Stomach (tissue), 9 donors: ENCODE results near the gene FTSJ3. TPM values are rescaled to one million over a fixed set of nuclear protein-coding genes. Genes with fewer than 3 reads are reported as not detected.

Experiments used
- DNase-seq, 2 donors: peaks; one replicate each; pipeline versions ENCODE4 v3.0.0 to v3.0.0-alpha.2; 2013 to 2019
- H3K27ac ChIP-seq, 5 donors: fragments of 200-600 bp in 4 of 5; sonication (generic) in 4 of 5; one replicate each; pipeline ENCODE4 v1.5.1; 2013 to 2019; ENCODE audit warnings: mild to moderate bottlenecking in 1 of 5, moderate library complexity in 1 of 5
- H3K27me3 ChIP-seq, 3 donors: fragments of 200-600 bp; sonication (generic); one replicate each; pipeline ENCODE4 v1.5.1; 2017 to 2019; ENCODE audit warnings: mixed run types in 1 of 3
- H3K36me3 ChIP-seq, 4 donors: fragments of 200-600 bp; sonication (generic); 1 replicate in 3 of 4; 2 replicates in 1 of 4; pipeline ENCODE4 v1.5.1; 2016 to 2019
- H3K4me1 ChIP-seq, 4 donors: fragments of 200-600 bp; sonication (generic); one replicate each; pipeline ENCODE4 v1.5.1; 2016 to 2019
- H3K4me3 ChIP-seq, 4 donors: fragments of 200-600 bp; sonication (generic) in 3 of 4; one replicate each; pipeline ENCODE4 v1.5.1; 2016 to 2019; ENCODE audit warnings: mild to moderate bottlenecking in 1 of 4
- H3K9me3 ChIP-seq, 4 donors: fragments of 200-600 bp; sonication (generic); one replicate each; pipeline ENCODE4 v1.5.1; 2016 to 2019
- CTCF ChIP-seq, 7 experiments: fragments of 450-650 bp in 4 of 7; fragments of 200-600 bp in 3 of 7; sonication (generic) in 3 of 7; IDR thresholded peaks; one replicate each; pipeline ENCODE4 v1.5.1; 2016 to 2019; ENCODE audit warnings: antibody characterized with exemption in 7 of 7, control low read depth in 2 of 7, mild to moderate bottlenecking in 1 of 7
- EP300 ChIP-seq: sonication (generic); formaldehyde crosslinking; IDR thresholded peaks from one replicate; pipeline ENCODE4 v1.6.1; 2017; ENCODE audit warnings: antibody characterized with exemption
- POLR2A ChIP-seq, 4 donors: fragments of 450-650 bp; IDR thresholded peaks; one replicate each; pipeline ENCODE4 v1.6.1; 2016; ENCODE audit warnings: antibody characterized with exemption in 4 of 4, control low read depth in 2 of 4, mild to moderate bottlenecking in 1 of 4, moderate library complexity in 1 of 4
- POLR2AphosphoS5 ChIP-seq, 3 donors: sonication (generic); formaldehyde crosslinking; IDR thresholded peaks; one replicate each; pipeline ENCODE4 v1.6.1; 2016; ENCODE audit warnings: antibody characterized with exemption in 3 of 3
- WGBS, 5 donors: extraction: QIAGEN DNeasy Blood & Tissue Kit in 3 of 5; methylation state at CpG; one replicate each; pipeline versions ENCODE4 v1.1.5 to v1.1.7; 2013 to 2018; 5-methylcytosine and 5-hydroxymethylcytosine counted together
- intact Hi-C: fragments of 100-400 bp; cut with DNase I; formaldehyde crosslinking; loops from one replicate; pipeline ENCODE4 v1.15.1; 2023; ENCODE audit warnings: low total_unique reads
- polyA plus RNA-seq, 3 donors: library from polyadenylated mRNA; stranded (reverse); fragments of 200-250 nt; gene quantifications; one replicate each; pipeline ENCODE4 v1.2.3, GENCODE V29; 2013
- total RNA-seq, 5 donors: library from RNA; depleted of rRNA; stranded (reverse); fragments of >200 nt; gene quantifications; one replicate each; pipeline versions ENCODE4 v1.1.0 to v1.2.3, GENCODE V29; 2014 to 2016
- donor health status: healthy with polysubstance abuse.
- donor health status: Bipolar disorder and iron deficiency.
- donor health status: healthy.

The FTSJ3 gene
- total and polyA plus RNA-seq, 8 donors, result 3.5 to 54.0 (median 16.6) TPM

DNA sequence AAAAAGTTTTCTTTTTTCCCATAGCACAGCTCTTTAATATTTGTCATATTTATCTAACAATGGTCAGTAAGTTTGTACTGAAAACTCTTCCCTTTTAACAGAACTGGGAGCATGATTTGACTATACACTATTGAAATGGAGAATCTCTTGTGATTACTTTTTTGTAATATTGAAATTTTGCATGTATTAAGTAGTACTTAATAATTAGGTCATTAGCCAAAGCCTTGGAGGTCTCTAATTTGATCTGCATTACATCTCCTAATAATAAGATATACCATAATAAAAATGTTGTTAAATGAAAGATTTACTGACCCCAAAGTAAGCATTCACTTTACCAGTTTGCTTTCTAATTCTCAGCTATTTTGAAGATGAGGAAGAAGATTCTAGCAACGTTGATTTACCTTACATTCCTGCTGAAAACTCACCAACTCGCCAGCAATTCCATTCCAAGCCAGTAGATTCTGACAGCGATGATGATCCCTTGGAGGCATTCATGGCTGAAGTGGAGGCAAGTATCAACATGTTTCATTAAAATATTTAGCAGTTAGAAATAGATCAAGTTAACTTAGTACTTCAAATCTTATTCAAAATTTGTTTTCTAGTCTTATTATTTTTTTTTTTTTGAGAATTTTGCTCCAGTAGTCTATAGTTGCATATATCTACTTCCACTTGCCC is 35.3 kb downstream of the FTSJ3 start:
- no peaks in the 10 kb centered on the region for H3K9me3 ChIP-seq
- H3K27me3 ChIP-seq, result no peaks in the 10 kb centered on the region
- H3K36me3 ChIP-seq, result peaks cover 60 to 100% (median 99%) of the 10 kb centered on the region in 4 donors
- no peak overlapping the region for H3K27ac ChIP-seq
- intact Hi-C loops, result no loop called here
- WGBS, 5 donors, result 69 to 88% (median 85%) methylated on average over 3 of the region's 3 CpGs
- H3K4me1 ChIP-seq, result peaks cover 0 to 6% (median 0%) of the 10 kb centered on the region in 4 donors
- H3K4me3 ChIP-seq, result no peak overlapping the region
- TF ChIP-seq EP300 (no peak), CTCF (IDR thresholded peaks at IDR 0.05) (no peak), POLR2AphosphoS5 (IDR thresholded peaks at IDR 0.05) (no peak), POLR2A (IDR thresholded peaks at IDR 0.05) (no peak)
- no peak for DNase-seq

DNA sequence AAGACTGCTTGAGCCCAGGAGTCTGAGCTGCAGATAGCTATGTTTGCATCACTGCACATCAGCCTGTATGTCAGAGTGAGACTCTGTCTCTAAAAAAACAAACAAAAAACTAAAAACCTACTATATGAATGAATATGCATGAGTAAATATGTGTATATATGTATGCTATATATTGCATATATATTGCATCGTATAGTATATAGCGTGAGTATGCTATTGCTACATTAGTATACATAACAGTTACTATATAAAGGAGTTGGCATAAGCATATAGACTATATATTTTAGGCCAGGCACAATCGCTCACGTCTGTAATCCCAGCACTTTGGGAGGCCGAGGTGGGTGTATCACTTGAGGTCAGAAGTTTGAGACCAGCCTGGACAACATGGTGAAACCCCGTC is 37.4 kb downstream of the FTSJ3 start:
- H3K27ac ChIP-seq, result no peak overlapping the region
- H3K27me3 ChIP-seq, result no peaks in the 10 kb centered on the region
- no peaks in the 10 kb centered on the region for H3K9me3 ChIP-seq
- H3K36me3 ChIP-seq, result peaks cover 45 to 93% (median 86%) of the 10 kb centered on the region in 4 donors
- 87 to 95% (median 90%) methylated on average over 6 of the region's 6 CpGs for WGBS, 5 donors
- no peak overlapping the region for H3K4me3 ChIP-seq
- peaks cover 0 to 14% (median 2%) of the 10 kb centered on the region in 4 donors for H3K4me1 ChIP-seq
- TF ChIP-seq POLR2AphosphoS5 (IDR thresholded peaks at IDR 0.05) (no peak), CTCF (IDR thresholded peaks at IDR 0.05) (no peak), POLR2A (IDR thresholded peaks at IDR 0.05) (no peak), EP300 (no peak)
- intact Hi-C loops, result no loop called here
- no peak for DNase-seq

DNA sequence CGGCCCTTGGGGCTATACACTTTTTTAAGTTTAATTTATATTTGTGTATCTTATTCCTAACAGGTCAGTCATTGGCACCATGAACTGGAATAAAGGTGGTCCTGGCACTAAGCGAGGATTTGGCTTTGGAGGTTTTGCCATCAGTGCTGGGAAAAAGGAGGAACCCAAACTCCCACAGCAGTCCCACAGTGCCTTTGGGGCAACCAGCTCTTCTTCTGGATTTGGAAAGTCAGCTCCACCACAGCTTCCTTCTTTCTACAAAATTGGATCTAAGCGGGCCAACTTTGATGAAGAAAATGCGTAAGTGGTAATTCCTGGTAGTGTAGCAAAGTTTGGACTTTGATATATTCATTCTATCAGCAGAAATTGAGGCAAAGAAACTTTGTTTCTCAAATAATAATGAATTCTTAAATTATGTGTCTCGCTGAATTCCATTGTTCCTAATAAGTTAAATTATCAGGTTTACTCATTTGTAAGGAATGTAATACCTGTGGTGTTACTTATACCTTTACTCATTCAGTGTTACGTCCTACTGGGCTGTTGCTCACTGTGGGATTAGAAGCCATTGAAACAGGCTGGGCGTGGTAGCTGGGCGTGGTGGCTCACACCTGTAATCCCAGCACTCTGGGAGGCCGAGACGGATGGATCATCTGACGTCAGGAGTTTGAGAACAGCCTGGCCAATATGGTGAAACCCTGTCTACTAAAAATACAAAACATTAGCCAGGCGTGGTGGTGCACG is 40.3 kb downstream of the FTSJ3 start:
- whole genome bisulfite sequencing, 5 donors, result 92 to 96% (median 95%) methylated on average over 13 of the region's 13 CpGs
- Histone ChIP-seq H3K9me3 (no peaks in the 10 kb centered on the region), H3K4me1 (peaks cover 0 to 39% (median 16%) of the 10 kb centered on the region in 4 donors), H3K36me3 (peaks cover 27 to 90% (median 69%) of the 10 kb centered on the region in 4 donors), H3K27me3 (no peaks in the 10 kb centered on the region), H3K27ac (no peak overlapping the region), H3K4me3 (no peak overlapping the region)
- TF ChIP-seq POLR2AphosphoS5 (IDR thresholded peaks at IDR 0.05), result no peak
- no peak for TF ChIP-seq CTCF (IDR thresholded peaks at IDR 0.05)
- no peak for TF ChIP-seq EP300
- TF ChIP-seq POLR2A (IDR thresholded peaks at IDR 0.05), result no peak
- DNase-seq, result no peak
- intact Hi-C loops, result no loop called here

- DNase-seq, result no peak
- intact Hi-C loops, result no loop called here
- H3K4me1 ChIP-seq, result peaks cover under 1 to 49% (median 25%) of the 10 kb centered on the region in 4 donors
- WGBS, 5 donors, result 96 to 100% (median 100%) methylated on average over 1 of the region's 1 CpG
- H3K36me3 ChIP-seq, result peaks cover 27 to 83% (median 60%) of the 10 kb centered on the region in 4 donors
- H3K27me3 ChIP-seq, result no peaks in the 10 kb centered on the region
- no peak overlapping the region for H3K4me3 ChIP-seq
- no peak overlapping the region for H3K27ac ChIP-seq
- no peak for TF ChIP-seq POLR2A (IDR thresholded peaks at IDR 0.05)
- no peak for TF ChIP-seq CTCF (IDR thresholded peaks at IDR 0.05)
- TF ChIP-seq EP300, result no peak
- TF ChIP-seq POLR2AphosphoS5 (IDR thresholded peaks at IDR 0.05), result no peak
- no peaks in the 10 kb centered on the region for H3K9me3 ChIP-seq
These were observed 41.3 kb downstream of the FTSJ3 start for GRCh38 chr17:63786117-63786516.
